Amniotic stem cell (primary cell): ENCODE results near the gene GLIPR1.
"Not testable (repeated sequence)": the region's sequence is repeated elsewhere in the genome, so short reads cannot be mapped to it uniquely, and the experiment has no call there.

Source experiments
- DNase-seq: peaks from one replicate; lab custom pipeline; 2025; lab: John Stamatoyannopoulos, UW

GLIPR1 gene

GRCh38 chr12:75474116-75474515 lies 6.4 kb upstream of the GLIPR1 start:
- no peak for DNase-seq

GRCh38 chr12:75476071-75476470 lies 4.5 kb upstream of the GLIPR1 start:
- DNase-seq = no peak

GRCh38 chr12:75477137-75477536 lies 3.4 kb upstream of the GLIPR1 start:
- DNase-seq = no peak

GRCh38 chr12:75478116-75478794 lies 2.3 kb upstream of the GLIPR1 start:
- DNase-seq = no peak

- no peak for DNase-seq
Measured at GRCh38 chr12:75479963-75480461, 543 bp upstream of the GLIPR1 start.

GRCh38 chr12:75481013-75481705 lies 604 bp downstream of the GLIPR1 start:
- DNase-seq = no peak

GRCh38 chr12:75481774-75482173 lies 1.2 kb downstream of the GLIPR1 start:
- no peak for DNase-seq

GRCh38 chr12:75482646-75483045 lies 2.1 kb downstream of the GLIPR1 start:
- DNase-seq = no peak

GRCh38 chr12:75483431-75483830 lies 2.9 kb downstream of the GLIPR1 start:
- no peak for DNase-seq

GRCh38 chr12:75484450-75484849 lies 3.9 kb downstream of the GLIPR1 start:
- not testable (repeated sequence) for DNase-seq

GRCh38 chr12:75487308-75487707 lies 6.8 kb downstream of the GLIPR1 start:
- no peak for DNase-seq

GRCh38 chr12:75488553-75488952 lies 8.0 kb downstream of the GLIPR1 start:
- no peak for DNase-seq

GRCh38 chr12:75489187-75489586 lies 8.6 kb downstream of the GLIPR1 start:
- no peak for DNase-seq

GRCh38 chr12:75489613-75490210 lies 9.2 kb downstream of the GLIPR1 start:
- DNase-seq = peak; percentile 27

GRCh38 chr12:75491169-75491568 lies 10.6 kb downstream of the GLIPR1 start:
- no peak for DNase-seq

GRCh38 chr12:75503459-75503858 lies 22.9 kb downstream of the GLIPR1 start:
- no peak for DNase-seq

- no peak for DNase-seq
Measured at GRCh38 chr12:75503866-75504265, 23.3 kb downstream of the GLIPR1 start.

GRCh38 chr12:75505706-75506312 lies 25.3 kb downstream of the GLIPR1 start:
- peak; percentile 20 for DNase-seq

- DNase-seq = no peak
Measured at GRCh38 chr12:75507086-75507485, 26.5 kb downstream of the GLIPR1 start.

- DNase-seq = no peak
Measured at GRCh38 chr12:75508159-75508558, 27.6 kb downstream of the GLIPR1 start.

GRCh38 chr12:75509621-75510020 lies 29.1 kb downstream of the GLIPR1 start:
- no peak for DNase-seq
